ENCODE results near the gene TEKT3.

DNA sequence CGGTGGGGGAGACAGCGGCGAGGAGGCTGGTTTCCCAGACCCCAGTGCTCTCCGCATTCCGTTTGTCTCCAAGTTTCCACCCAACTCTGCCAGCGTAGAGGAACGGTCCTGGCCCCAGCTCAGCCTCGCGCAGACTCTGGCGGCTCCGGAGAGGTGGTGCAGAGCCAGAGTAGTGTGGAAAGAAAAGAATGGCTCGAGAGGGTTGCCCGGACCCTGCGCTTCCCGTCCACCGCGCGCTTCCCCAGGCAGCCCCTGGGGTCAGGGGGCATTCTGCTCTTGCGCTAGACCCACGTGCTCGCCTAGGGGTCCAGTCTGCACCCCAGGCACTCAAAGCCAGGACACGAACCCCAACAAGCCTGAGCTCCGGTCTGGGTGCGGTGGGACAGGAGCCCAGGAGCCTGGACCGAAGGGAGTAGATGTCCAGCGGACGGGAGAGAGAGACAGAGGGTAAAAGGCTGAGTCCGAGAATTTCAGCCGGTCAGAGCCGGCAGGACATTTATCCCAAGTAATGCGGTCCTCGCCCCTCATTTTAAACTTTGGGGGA lies 80.1 kb downstream of the TEKT3 start:
- no peak for TF ChIP-seq YY1 (IDR thresholded peaks at IDR 0.05; ENCODE audit: low read depth)
- TF ChIP-seq EP300 (IDR thresholded peaks at IDR 0.05; ENCODE audit: borderline replicate concordance) = no peak
- TF ChIP-seq RAD21 (IDR thresholded peaks at IDR 0.05; ENCODE audit: low read depth) = no peak
- no peak for TF ChIP-seq EGR1 (IDR thresholded peaks at IDR 0.05)
- TF ChIP-seq, protein P1, sequence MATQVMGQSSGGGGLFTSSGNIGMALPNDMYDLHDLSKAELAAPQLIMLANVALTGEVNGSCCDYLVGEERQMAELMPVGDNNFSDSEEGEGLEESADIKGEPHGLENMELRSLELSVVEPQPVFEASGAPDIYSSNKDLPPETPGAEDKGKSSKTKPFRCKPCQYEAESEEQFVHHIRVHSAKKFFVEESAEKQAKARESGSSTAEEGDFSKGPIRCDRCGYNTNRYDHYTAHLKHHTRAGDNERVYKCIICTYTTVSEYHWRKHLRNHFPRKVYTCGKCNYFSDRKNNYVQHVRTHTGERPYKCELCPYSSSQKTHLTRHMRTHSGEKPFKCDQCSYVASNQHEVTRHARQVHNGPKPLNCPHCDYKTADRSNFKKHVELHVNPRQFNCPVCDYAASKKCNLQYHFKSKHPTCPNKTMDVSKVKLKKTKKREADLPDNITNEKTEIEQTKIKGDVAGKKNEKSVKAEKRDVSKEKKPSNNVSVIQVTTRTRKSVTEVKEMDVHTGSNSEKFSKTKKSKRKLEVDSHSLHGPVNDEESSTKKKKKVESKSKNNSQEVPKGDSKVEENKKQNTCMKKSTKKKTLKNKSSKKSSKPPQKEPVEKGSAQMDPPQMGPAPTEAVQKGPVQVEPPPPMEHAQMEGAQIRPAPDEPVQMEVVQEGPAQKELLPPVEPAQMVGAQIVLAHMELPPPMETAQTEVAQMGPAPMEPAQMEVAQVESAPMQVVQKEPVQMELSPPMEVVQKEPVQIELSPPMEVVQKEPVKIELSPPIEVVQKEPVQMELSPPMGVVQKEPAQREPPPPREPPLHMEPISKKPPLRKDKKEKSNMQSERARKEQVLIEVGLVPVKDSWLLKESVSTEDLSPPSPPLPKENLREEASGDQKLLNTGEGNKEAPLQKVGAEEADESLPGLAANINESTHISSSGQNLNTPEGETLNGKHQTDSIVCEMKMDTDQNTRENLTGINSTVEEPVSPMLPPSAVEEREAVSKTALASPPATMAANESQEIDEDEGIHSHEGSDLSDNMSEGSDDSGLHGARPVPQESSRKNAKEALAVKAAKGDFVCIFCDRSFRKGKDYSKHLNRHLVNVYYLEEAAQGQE (IDR thresholded peaks at IDR 0.05; ENCODE audit: low read depth) = no peak
- TF ChIP-seq TCF12 (IDR thresholded peaks at IDR 0.05; ENCODE audit: low read depth) = no peak
- TF ChIP-seq TAF1 (IDR thresholded peaks at IDR 0.05; ENCODE audit: low read depth) = no peak
- TF ChIP-seq, protein P2, sequence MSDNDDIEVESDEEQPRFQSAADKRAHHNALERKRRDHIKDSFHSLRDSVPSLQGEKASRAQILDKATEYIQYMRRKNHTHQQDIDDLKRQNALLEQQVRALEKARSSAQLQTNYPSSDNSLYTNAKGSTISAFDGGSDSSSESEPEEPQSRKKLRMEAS (IDR thresholded peaks at IDR 0.05) = no peak
- no peak for TF ChIP-seq CEBPB (IDR thresholded peaks at IDR 0.05)
- no peak for TF ChIP-seq NFIC (IDR thresholded peaks at IDR 0.05)
- no peak for TF ChIP-seq FOXM1 (IDR thresholded peaks at IDR 0.05; ENCODE audit: borderline replicate concordance, low read depth)
- no peak for TF ChIP-seq CREB1 (IDR thresholded peaks at IDR 0.05; ENCODE audit: low read depth)

Data from Ishikawa (cell line).